DMS53 (cell line): ENCODE measurements around the gene CIDEA.

Experiments used
- DNase-seq: peaks from one replicate; lab custom pipeline; 2025; lab: John Stamatoyannopoulos, UW

Gene CIDEA

GRCh38 chr18:12318857-12319256 is 64.7 kb downstream of the CIDEA start:
- DNase-seq, result no peak

GRCh38 chr18:12321333-12321732 is 67.2 kb downstream of the CIDEA start:
- no peak for DNase-seq

DNA sequence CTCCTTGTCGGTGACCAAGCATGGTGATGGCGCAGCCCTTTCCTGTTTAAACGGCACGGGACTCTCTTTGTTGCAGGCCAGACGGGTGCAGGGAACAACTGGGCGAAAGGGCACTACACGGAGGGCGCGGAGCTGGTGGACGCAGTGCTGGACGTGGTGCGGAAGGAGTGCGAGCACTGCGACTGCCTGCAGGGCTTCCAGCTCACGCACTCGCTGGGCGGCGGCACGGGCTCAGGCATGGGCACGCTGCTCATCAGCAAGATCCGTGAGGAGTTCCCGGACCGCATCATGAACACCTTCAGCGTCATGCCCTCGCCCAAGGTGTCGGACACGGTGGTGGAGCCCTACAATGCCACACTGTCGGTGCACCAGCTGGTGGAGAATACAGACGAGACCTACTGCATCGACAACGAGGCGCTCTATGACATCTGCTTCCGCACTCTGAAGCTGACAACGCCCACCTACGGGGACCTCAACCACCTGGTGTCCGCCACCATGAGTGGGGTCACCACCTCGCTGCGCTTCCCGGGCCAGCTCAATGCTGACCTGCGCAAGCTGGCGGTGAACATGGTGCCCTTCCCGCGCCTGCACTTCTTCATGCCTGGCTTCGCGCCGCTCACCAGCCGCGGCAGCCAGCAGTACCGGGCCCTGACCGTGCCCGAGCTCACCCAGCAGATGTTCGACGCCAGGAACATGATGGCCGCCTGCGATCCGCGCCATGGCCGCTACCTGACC is 71.0 kb downstream of the CIDEA start:
- DNase-seq, result no peak

DNA sequence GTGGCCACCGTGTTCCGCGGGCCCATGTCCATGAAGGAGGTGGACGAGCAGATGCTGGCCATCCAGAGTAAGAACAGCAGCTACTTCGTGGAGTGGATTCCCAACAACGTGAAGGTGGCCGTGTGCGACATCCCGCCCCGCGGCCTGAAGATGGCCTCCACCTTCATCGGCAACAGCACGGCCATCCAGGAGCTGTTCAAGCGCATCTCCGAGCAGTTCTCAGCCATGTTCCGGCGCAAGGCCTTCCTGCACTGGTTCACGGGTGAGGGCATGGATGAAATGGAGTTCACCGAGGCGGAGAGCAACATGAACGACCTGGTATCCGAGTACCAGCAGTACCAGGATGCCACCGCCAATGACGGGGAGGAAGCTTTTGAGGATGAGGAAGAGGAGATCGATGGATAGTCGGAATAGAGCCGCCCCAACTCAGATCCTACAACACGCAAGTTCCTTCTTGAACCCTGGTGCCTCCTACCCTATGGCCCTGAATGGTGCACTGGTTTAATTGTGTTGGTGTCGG is 71.6 kb downstream of the CIDEA start:
- DNase-seq, result no peak

GRCh38 chr18:12326711-12327460 is 72.7 kb downstream of the CIDEA start:
- no peak for DNase-seq
